Duodenal mucosa (tissue), 2 donors: Measurements from ENCODE around the gene GTSF1L.

ENCODE experiments used
- H3K27ac ChIP-seq: one replicate; pipeline ENCODE4 v1.7.0; 2013; ENCODE audit warnings: low read depth, low read length
- H3K27me3 ChIP-seq, 2 donors: one replicate each; pipeline ENCODE4 v1.7.0; 2013; ENCODE audit warnings: low read length in 2 of 2, control low read depth in 1 of 2; ENCODE audit not compliant: insufficient read depth in 2 of 2, control insufficient read depth in 1 of 2
- H3K36me3 ChIP-seq, 2 donors: one replicate each; pipeline ENCODE4 v1.7.0; 2013; ENCODE audit warnings: low read length in 2 of 2, control low read depth in 1 of 2; ENCODE audit not compliant: insufficient read depth in 2 of 2, control insufficient read depth in 1 of 2
- H3K4me1 ChIP-seq, 2 donors: one replicate each; pipeline ENCODE4 v1.7.0; 2013; ENCODE audit warnings: low read length in 2 of 2, control low read depth in 1 of 2; ENCODE audit not compliant: insufficient read depth in 2 of 2, control insufficient read depth in 1 of 2
- H3K4me3 ChIP-seq, 2 donors: one replicate each; pipeline ENCODE4 v1.7.0; 2013; ENCODE audit warnings: low read length in 2 of 2, low read depth in 1 of 2
- H3K9ac ChIP-seq, 2 donors: one replicate each; pipeline ENCODE4 v1.7.0; 2013; ENCODE audit warnings: low read length in 2 of 2, low read depth in 1 of 2
- H3K9me3 ChIP-seq, 2 donors: one replicate each; pipeline ENCODE4 v1.7.0; 2013; ENCODE audit warnings: low read length in 2 of 2, control low read depth in 1 of 2; ENCODE audit not compliant: control insufficient read depth in 1 of 2

Gene GTSF1L

DNA sequence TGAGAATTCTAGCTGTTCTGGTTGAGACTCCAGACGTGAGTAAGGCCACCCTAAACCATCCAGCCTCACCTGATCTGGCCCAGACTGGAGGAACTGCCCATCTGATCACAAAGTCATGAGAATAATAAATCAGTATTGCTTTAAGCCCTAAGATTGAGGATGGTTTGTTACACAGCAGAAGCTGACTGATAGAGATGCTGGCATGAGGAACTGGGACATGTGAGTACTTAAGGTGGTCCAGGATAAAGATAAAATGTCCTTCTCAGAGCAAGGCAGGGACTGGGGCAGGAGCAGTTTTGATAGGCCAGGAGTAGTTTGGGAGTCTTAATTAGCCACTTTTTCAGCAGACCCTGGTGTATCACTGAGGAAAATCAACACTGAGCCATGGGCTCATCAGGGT, 6.8 kb downstream of the GTSF1L start:
- Histone ChIP-seq H3K9me3 (no peaks in the 10 kb centered on the region), H3K27ac (no peak overlapping the region), H3K4me1 (no peaks in the 10 kb centered on the region), H3K27me3 (no peaks in the 10 kb centered on the region), H3K9ac (no peak overlapping the region), H3K4me3 (no peak overlapping the region), H3K36me3 (no peaks in the 10 kb centered on the region)

DNA sequence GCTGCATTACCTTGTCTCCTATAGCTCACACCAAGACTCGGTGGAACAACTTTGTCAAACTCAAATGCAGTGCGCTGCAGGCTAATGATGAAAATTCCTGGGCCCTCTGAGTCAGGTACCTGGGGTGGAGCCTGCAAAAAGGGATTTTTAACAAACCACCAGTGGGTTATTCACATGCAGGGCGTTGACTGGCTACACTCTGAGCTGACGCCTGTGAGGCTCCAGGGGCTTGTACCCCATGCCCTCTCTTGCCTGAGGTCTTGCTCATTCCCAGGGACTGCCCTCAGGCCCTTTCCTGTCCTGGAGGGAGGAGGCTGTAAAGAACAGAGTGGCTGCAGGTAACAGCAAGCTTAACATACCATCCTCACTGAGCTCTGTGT, 9.2 kb downstream of the GTSF1L start:
- Histone ChIP-seq H3K4me1 (no peaks in the 10 kb centered on the region), H3K9ac (no peak overlapping the region), H3K27me3 (no peaks in the 10 kb centered on the region), H3K36me3 (no peaks in the 10 kb centered on the region), H3K4me3 (no peak overlapping the region), H3K9me3 (no peaks in the 10 kb centered on the region), H3K27ac (no peak overlapping the region)

DNA sequence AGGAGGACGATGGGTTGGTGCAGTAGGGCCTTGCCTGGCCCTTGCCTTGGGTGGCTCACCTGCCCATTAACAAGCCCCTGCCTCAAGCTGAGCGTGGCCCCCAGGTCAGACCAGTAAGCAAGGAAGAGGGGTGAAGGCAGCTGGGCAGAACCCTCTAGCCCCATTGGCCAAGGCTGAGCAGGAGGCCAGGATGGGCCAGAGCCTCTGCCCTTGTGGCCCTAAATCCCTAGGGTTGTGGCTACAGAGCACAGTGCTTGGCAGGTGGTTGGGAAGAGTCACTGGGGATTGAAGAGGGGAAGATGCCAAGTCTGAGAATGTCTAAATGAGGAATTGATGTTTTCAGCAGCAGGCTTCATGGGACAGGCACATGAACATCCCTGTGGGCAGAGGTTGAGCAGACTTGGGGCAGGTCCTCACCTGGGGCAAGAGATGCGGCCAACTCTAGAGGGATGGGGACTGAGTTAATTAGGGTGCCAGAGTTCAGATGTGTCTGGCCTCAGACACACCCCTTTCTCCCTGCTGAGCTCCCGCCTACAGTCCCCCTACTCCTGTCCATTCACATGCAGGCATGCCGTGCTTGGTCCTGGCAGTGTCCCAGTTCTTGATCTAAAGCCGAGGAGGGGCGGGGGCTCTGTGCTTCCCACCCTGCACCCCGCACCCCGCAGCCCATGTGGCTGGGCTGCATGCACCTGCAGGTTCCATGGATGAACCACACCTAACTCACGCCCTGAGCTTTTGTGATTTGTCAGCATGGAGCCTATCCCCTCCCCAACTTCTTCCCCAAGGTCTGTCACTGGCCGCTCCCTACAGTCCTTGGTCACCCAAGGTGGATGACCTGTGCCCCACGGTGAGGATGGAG, 9.8 kb downstream of the GTSF1L start:
- no peaks in the 10 kb centered on the region for H3K27me3 ChIP-seq
- no peaks in the 10 kb centered on the region for H3K36me3 ChIP-seq
- no peaks in the 10 kb centered on the region for H3K4me1 ChIP-seq
- H3K9ac ChIP-seq: no peak overlapping the region
- H3K9me3 ChIP-seq: no peaks in the 10 kb centered on the region
- H3K4me3 ChIP-seq: no peak overlapping the region
- H3K27ac ChIP-seq: no peak overlapping the region

DNA sequence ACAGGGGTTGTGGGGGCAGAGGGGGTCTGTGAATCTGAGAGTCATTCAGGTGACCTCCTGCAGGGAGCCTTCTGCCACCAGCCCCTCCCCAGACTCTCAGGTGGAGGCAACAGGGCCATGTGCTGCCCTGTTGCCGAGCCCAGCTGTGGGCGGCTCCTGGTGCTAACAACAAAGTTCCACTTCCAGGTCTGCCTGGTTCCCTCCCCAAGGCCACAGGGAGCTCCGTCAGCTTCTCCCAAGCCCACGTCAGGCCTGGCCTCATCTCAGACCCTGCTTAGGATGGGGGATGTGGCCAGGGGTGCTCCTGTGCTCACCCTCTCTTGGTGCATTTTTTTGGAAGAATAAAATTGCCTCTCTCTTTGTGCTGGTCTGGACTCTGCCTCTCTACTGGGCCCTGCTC, 10.7 kb downstream of the GTSF1L start:
- no peaks in the 10 kb centered on the region for H3K9me3 ChIP-seq
- no peaks in the 10 kb centered on the region for H3K27me3 ChIP-seq
- no peak overlapping the region for H3K9ac ChIP-seq
- H3K4me1 ChIP-seq: no peaks in the 10 kb centered on the region
- no peaks in the 10 kb centered on the region for H3K36me3 ChIP-seq
- H3K27ac ChIP-seq: no peak overlapping the region
- H3K4me3 ChIP-seq: no peak overlapping the region

DNA sequence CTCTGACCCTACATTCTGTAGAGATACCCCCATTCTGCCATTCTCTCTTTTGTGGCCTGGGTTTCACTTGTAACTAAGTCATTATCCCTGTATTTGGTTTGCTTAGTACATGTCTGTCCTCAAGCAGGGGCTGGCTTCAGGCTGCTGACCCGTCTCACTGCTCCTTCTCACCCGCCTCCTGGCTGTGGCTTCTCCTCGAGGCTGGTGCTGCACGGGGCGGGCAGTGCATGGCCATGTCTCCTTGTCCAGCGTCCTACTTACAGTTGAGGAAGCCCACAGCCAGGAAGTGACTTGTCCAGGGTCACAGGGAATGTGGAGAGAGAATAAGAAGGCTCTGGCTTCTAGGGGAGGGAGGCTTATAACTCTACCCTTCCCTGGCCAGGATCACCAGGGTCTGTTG, 11.3 kb downstream of the GTSF1L start:
- no peak overlapping the region for H3K9ac ChIP-seq
- H3K4me3 ChIP-seq: no peak overlapping the region
- no peaks in the 10 kb centered on the region for H3K36me3 ChIP-seq
- no peaks in the 10 kb centered on the region for H3K4me1 ChIP-seq
- H3K27me3 ChIP-seq: no peaks in the 10 kb centered on the region
- no peak overlapping the region for H3K27ac ChIP-seq
- no peaks in the 10 kb centered on the region for H3K9me3 ChIP-seq

DNA sequence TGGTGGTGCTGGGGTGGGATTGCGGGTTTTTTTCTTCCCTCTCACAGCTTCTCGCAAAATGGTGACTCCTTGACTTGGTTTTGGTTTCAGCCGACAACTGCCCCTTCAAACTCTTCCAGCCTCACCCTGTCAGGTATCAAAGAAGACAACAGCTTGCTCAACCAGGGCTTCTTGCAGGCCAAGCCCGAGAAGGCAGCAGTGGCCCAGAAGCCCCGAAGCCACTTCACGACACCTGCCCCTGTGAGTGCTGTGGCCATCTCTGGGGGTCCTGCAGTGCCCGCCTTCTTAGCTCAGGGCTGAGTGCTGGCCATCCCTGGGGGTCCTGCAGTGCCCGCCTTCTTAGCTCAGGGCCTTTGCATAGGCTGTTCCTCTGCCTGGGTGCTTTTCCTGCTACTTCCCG, 11.8 kb downstream of the GTSF1L start:
- Histone ChIP-seq H3K36me3 (peaks cover 0 to 1% of the 10 kb centered on the region in 2 donors), H3K9ac (no peak overlapping the region), H3K27me3 (no peaks in the 10 kb centered on the region), H3K9me3 (no peaks in the 10 kb centered on the region), H3K27ac (no peak overlapping the region), H3K4me1 (peaks cover 0 to 1% of the 10 kb centered on the region in 2 donors), H3K4me3 (no peak overlapping the region)

DNA sequence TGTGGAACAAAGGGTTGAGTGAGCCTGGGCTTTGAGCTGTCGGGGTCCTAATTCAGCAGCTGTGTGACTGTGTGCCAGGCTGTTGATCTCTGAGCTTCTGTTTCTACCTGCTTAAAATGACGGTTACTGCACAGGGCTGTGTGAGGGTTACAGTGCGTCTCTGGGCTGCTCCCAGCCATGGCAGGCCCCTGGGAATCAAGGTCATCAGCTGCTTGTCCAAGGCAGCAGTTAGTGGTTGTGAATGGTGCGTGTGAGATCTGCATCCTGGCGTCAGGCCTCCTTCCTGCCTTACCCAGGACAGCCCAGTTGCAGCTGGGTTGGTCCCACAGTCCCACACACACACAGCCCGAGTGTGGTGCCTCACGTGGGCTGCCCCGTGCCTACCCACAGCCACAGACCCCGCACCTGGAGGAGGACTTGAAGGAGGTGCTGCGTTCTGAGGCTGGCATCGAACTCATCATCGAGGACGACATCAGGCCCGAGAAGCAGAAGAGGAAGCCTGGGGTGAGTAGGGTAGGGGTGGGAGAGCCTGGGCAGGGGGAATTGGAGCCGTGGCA, 15.6 kb downstream of the GTSF1L start:
- H3K4me3 ChIP-seq: no peak overlapping the region
- H3K9me3 ChIP-seq: no peaks in the 10 kb centered on the region
- peaks cover 0 to 3% of the 10 kb centered on the region in 2 donors for H3K36me3 ChIP-seq
- H3K4me1 ChIP-seq: peaks cover 0 to 5% of the 10 kb centered on the region in 2 donors
- H3K27ac ChIP-seq: no peak overlapping the region
- no peaks in the 10 kb centered on the region for H3K27me3 ChIP-seq
- no peak overlapping the region for H3K9ac ChIP-seq

DNA sequence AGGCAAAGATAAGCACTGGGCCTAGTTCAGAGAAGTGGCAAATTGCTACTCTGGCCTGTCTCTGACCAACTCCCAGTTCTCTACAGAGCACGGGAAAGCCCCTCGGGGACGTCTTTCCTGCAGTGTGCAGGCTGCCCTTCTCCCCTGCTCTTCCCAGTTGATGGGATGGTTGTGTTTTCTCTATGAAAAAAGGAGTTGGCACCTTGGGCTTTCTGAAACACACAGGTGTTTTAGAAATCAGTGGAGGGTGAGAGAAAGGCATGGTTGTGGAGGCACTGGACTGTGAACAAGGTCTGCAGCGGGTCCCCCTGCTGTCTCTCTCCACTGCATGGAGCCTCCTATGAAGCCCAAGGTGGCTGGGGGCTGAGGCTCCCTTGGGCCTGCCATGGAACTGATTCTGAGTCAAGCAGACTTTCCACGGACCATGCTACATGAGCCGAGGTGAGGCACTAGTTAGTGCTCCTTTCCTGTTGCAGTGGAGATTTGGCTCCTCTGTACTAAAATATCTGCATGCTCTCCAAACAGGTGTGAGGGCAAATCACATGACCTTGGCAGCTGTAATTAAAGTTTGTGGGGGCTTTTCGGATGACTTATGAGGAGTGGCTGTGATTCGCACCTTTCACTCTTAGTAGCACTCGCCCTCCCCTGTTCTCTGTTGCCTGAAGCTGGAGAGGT, 16.3 kb downstream of the GTSF1L start:
- Histone ChIP-seq H3K4me1 (peaks cover 0 to 5% of the 10 kb centered on the region in 2 donors), H3K27me3 (no peaks in the 10 kb centered on the region), H3K36me3 (peaks cover 0 to 3% of the 10 kb centered on the region in 2 donors), H3K27ac (no peak overlapping the region), H3K4me3 (no peak overlapping the region), H3K9me3 (no peaks in the 10 kb centered on the region), H3K9ac (no peak overlapping the region)

DNA sequence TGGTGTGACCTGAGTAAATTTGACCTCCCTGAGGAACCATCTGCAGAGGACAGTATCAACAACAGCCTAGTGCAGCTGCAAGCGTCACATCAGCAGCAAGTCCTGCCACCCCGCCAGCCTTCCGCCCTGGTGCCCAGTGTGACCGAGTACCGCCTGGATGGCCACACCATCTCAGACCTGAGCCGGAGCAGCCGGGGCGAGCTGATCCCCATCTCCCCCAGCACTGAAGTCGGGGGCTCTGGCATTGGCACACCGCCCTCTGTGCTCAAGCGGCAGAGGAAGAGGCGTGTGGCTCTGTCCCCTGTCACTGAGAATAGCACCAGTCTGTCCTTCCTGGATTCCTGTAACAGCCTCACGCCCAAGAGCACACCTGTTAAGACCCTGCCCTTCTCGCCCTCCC, 24.3 kb downstream of the GTSF1L start:
- no peak overlapping the region for H3K9ac ChIP-seq
- no peaks in the 10 kb centered on the region for H3K4me1 ChIP-seq
- H3K27me3 ChIP-seq: no peaks in the 10 kb centered on the region
- peaks cover 0 to 16% of the 10 kb centered on the region in 2 donors for H3K36me3 ChIP-seq
- no peak overlapping the region for H3K27ac ChIP-seq
- no peaks in the 10 kb centered on the region for H3K9me3 ChIP-seq
- no peak overlapping the region for H3K4me3 ChIP-seq

DNA sequence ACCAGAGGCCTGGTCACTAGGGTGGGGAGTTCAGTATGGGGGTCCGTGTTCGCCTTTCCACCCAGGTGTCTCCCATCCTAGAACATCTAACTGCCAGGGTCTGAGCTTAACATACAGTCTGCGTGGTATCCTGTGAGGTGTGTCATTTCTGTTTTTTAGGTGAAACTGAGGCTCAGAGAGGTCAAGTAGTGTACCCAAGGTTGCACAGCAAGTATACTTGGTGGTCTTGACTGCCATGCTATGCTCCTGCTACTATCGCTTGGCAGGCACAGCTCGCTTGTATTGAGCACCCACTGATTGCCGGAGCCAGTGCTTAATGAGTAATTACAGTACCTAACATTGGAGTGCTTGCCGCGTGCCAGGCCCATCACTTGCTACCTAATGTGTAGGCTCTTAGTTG, 26.2 kb downstream of the GTSF1L start:
- no peak overlapping the region for H3K4me3 ChIP-seq
- H3K36me3 ChIP-seq: peaks cover 0 to 16% of the 10 kb centered on the region in 2 donors
- no peaks in the 10 kb centered on the region for H3K9me3 ChIP-seq
- H3K27me3 ChIP-seq: no peaks in the 10 kb centered on the region
- H3K9ac ChIP-seq: no peak overlapping the region
- no peaks in the 10 kb centered on the region for H3K4me1 ChIP-seq
- H3K27ac ChIP-seq: no peak overlapping the region
